GM19395 (cell line): ENCODE results near the gene EFCAB6.

Experiments used
- ATAC-seq: cut with Tn5 transposase; IDR thresholded peaks from one replicate; pipeline ENCODE4 v1.9.1; 2021; ENCODE audit warnings: mild to moderate bottlenecking, moderate library complexity; ENCODE audit not compliant: unreplicated experiment

EFCAB6 gene

DNA sequence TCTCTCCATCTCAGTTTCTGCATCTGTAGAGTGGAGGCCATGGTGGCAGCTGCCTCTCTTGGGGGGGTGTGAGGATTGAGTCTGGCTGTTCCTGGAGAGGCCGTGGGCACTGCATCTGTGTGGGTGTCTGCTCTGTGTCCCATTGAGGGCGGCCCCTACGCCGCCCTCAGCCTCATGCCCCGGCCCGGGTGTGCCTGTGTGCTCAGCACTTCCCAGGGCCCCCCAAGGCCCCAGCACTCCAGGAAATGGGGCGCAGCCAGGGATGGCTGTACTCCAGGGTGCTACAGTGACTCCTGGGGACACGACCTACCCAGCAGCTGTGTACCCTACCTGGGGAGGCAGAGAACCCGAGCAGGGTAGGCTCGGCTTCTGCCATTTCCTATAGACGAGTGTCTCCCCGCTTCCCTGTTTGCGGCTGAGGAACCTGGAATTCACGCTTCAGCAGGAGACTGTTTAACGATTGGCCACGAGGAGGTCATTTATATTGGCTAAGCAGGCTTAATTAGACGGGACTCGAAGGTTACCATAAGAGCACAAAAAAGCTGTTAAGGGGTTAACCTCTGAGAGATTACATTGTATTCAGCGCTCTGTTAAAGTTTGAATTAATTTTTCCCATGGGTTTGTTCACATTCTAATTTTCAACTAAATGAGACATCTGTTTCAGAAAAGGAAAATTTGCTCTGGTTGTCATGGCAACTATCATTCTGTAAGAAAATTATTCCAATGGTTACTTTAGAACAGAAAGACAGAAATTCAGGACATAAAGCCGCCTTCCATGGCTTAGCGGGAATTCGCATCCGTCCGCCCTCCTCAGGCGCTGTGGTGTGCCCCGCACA, 323.9 kb downstream of the EFCAB6 start:
- no peak for ATAC-seq

DNA sequence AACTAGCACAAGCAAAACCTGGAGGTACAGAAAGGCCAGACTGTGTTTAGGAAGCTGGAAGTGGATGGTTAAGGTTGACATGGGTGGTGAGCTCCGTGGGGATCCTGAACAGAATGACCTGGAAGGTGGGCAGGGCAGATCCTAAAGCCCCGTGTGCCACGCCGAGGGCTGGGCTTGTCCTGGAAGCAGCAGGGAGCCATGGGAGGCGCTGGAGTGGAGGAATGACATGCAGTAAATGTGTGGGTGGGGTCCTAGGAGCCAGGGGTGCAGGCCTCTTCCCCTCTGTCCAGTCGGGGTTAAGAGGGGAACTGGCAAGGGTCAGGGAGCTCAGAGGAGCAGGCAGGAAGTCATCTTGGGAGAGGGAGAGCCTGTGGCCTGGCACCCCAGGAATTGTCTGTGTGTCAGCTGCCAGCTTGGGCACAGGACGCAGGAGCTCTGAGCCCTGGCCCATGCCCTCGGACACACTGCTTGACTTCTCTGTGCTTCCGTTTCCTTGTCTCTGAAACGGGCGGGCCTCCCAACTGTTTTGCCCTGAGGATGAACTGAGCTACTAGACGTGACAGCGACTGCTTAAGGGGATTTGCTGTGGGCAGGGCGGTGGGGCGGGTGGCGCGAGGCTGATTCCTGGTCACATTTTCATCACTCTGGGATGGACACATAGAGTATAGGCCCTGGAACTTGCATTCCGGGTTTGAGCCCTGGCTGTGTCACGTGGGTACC, 324.6 kb downstream of the EFCAB6 start:
- no peak for ATAC-seq

DNA sequence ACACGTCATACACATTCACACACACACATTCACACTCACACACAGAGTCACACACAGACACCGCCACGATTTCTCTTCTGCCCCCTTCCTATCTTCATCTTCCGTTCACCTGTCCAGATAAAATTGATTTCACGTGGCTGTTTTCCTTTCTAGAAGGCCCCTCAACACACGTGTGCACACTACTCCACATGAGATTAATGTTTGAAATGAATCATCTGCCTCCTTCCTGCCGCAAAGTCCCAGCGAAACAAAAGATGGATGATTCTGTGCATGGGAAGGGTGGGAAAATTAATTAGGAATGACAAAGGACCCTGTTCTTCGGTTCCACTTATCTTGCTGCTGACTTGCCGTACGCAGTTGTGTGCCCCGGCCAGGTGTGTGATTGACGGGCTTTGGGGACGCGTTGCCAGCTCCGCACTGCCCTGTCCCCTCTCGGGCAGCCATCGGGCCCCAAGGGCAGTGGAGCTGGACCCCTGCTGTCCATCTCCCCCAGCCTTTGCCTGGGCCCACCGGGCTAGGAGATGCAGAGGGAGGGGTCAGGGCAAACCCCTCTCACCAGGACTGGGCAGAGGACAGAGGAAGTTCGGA, 326.5 kb downstream of the EFCAB6 start:
- no peak for ATAC-seq

DNA sequence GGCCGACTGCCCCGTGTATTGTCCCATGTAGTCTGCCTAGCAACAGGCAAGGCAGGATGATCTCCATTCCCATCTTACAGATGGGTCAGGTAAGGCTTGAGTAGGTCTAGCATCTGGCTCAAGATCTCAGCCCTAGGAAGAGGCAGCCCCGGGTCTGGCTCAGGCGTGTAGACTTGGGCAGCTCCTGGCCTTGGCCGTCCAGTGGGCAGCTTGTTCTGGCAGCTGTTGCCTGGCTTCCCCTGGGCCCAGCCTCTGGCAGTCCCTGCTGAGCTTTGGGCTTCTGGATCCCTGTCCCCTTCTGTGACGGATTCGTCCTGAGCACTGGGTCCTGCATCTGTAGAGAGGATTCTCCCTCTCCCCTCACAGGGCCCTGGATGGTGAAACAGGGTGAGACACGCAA, 327.9 kb downstream of the EFCAB6 start:
- ATAC-seq, result no peak

DNA sequence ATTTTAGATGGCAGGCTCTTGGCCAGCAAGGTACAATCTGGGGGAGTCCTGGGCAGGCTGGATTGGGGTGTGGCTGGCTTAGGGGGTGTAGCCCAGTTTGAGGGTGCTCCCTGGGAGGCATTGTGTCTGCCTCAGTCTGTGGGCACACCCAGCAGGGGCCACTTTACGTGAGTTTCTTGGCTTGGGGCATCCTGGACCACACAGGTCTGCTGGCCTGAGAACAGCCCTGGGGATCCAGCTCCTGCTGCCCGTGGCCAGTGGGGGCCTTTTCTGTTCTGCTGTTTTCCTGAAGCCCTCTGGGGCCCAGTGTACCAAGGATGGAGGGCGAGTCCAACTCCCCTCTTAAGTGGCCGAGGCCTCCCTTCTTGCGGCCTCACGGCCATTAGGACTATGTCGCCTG, 328.4 kb downstream of the EFCAB6 start:
- no peak for ATAC-seq

DNA sequence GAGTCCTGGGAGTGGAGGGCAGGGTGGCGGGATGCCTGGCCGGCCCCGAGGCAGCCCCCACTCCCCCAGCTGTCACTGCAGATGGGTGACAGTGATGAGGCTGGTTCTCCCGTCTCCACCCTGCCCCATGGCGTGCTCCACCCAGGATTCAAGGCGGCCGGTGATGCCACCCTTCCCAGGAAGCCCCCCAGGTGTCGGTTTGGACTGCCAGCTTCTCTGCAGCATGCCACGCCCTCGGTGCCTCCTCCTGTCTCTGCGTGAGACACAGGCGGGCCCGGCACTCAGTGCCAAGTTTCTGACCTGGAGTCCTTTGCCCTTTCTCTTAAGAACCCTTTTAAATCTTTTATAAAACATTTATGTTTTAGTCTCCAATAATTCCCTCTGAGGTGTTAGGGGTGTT, 328.8 kb downstream of the EFCAB6 start:
- no peak for ATAC-seq

DNA sequence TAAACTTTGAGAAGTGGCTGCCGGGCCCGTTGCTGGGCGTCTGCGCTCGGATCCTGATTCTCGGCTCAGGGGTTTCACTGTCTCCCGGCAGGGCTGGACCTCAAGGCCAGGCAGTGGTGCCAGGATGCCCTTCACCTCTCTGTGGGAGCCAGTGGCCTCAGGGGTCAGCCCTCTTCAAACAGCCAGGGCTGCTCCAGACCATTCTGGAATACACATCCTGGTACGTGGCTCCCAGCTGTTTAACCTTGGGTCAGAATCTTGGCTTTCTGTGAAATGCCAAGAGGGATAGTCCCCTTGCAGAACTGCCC, 329.8 kb downstream of the EFCAB6 start:
- no peak for ATAC-seq

DNA sequence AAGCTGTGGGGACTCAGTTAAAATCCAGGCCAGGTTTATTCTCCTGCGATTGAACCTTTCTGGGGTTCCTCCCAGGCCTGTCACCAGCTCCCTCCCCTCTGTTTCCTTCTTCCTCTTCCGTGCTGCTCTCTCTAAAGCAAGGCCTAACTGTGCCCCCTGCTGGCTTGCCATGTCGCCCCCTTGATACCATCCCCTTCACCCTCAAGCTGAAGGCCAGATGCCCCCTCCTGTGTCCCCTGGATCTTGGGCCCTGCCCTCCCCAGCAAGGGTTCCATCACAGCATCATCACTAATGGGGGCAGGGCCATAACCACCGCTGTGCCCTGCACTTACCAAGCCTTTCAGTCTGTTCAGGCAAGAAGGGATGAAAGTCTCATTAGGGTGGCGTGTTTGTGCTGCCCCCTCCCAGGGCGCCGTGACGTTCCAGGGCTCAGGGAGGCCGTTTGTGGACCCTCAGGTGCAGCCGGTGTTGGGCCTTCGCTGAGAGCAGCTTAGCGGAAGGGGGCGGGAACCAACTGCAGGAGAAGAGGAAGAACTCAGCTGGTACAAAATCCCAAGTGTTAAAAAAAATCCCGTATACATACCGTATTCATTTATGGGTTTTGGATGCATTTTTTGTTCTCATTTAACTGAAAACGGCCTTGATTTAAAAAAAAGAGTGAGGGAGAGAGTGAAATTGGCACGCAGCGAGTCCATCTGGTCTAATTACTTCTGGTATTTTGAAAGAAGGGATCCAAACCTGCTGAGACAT, 330.4 kb downstream of the EFCAB6 start:
- no peak for ATAC-seq

DNA sequence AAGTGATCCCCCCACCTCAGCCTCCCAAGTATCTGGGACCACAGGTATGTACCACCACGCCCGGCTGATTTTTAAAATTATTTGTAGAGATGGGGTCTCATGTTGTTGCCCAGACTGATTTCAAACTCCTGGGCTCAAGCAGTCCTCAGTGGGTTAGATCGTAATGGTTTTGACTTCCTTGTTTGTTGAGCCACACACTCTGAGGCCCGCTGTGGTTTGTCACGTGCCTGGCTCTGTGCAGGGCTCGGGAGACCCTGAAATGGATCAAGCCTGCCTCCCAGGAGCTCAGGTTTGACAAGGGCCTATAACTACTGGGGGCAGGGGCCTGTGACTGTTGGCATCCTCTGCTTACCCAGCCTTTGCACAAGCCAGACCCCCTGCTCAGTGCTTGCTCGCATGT, 332.1 kb downstream of the EFCAB6 start:
- ATAC-seq, result no peak

DNA sequence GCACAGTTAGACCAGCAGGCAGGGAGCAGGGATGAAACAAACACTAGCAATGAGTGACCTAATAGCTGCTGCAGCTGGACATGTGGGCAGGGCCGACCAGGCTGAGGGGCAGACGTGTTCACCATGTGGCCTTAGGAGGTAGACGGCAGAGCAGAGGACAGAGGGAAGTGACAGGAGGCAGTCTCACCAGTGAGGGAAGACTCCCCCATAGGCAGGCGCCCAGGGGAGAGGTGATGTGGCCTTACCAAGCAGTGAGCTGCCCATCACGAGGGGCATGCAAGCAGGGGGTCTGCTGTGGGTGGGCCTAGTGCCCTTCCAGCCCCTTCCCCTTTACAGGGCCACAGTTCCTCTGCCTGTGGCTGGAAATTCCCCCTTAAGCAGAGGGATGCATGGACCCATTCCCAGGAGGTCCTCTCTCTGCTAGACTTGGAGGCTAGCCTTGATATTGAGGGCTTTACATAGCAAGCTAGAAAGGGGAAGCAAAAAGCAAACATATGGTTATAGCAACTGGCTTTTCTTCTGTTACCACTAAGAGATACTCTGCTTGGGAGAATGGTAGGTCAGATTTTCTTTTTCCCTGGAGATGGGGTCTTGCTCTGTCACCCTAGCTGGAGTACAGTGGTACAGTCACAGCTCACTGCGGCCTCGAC, 332.7 kb downstream of the EFCAB6 start:
- ATAC-seq, result no peak
